Suppressor macrophage treated with lipopolysaccharide for 1 hour (primary cell): ENCODE data around the gene TLE3.

Experiments
- DNase-seq, 3 donors: peaks; one replicate each; pipeline ENCODE4 v3.0.0-alpha.2; 2020 to 2022

Gene TLE3

GRCh38 chr15:70082281-70082900, 15.3 kb downstream of the TLE3 start:
- no peak for DNase-seq

- no peak for DNase-seq
Observed at GRCh38 chr15:70081612-70082011, 16.1 kb downstream of the TLE3 start.

GRCh38 chr15:70080347-70080746, 17.4 kb downstream of the TLE3 start:
- no peak for DNase-seq

DNA sequence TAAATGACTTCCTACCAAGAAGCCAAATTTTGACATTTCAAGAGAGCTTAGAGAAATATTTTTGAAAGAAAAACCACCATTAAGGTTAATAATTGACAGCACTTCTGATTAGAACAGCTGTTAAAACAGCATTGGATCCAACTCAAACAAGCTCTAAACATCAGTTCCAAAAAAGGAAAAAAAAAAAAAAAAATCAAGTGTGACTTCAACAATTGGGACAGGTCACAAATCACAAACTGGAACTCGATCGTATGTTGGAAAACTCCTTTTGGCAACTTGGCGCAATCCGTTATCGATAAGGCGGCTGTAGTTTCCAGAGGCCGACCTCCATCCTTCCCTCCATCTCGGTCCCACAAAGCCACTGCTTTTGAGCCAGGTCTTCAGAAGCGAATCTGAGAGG, 17.8 kb downstream of the TLE3 start:
- DNase-seq: no peak

DNA sequence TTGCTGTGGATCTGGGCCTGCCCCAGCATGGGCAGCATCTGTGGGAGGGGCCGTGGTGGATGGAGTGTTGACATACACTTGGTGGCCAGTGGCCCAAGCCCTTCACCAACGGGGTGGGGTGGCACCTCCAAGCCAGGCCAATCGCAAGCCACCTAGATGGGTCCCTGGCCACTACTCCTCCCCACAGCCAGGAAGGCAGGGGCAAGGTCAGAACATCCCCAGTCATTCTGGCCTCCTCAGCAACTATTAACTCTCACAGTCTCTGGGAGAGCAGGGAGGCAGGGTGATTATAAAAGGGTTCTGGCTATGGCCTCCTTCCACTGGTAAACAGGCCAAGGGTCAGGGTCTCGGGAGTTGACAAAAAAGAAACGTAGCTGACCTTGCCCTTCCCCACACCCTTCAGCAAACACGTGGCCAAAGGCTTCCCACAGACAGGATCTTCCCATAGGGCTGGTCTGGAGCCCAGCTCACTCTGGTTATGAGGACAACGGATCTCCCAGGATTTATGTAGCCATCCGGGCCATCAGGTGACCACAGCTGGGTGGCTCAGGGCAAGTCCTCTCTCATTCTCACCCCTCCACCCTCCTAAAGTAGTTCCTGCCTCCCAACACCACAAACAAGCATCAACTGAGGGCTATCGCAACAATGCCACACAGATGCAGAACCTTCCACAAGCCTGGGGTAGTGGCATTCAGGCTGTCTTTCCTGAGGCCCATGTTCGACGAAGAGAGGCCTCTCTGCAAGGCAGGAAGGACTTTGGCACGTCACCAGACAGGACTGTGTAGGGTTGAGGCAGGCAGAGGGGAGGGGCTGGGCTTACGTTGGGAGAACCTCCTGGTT, 18.9 kb downstream of the TLE3 start:
- no peak for DNase-seq

- DNase-seq: no peak
Observed at GRCh38 chr15:70077188-70078147, 20.2 kb downstream of the TLE3 start.

- DNase-seq: no peak
Observed at GRCh38 chr15:70074380-70074779, 23.3 kb downstream of the TLE3 start.

GRCh38 chr15:70072479-70072878, 25.2 kb downstream of the TLE3 start:
- no peak for DNase-seq

- no peak for DNase-seq
Observed at GRCh38 chr15:70071799-70072198, 25.9 kb downstream of the TLE3 start.

GRCh38 chr15:70069716-70070115, 28.0 kb downstream of the TLE3 start:
- DNase-seq: no peak

DNA sequence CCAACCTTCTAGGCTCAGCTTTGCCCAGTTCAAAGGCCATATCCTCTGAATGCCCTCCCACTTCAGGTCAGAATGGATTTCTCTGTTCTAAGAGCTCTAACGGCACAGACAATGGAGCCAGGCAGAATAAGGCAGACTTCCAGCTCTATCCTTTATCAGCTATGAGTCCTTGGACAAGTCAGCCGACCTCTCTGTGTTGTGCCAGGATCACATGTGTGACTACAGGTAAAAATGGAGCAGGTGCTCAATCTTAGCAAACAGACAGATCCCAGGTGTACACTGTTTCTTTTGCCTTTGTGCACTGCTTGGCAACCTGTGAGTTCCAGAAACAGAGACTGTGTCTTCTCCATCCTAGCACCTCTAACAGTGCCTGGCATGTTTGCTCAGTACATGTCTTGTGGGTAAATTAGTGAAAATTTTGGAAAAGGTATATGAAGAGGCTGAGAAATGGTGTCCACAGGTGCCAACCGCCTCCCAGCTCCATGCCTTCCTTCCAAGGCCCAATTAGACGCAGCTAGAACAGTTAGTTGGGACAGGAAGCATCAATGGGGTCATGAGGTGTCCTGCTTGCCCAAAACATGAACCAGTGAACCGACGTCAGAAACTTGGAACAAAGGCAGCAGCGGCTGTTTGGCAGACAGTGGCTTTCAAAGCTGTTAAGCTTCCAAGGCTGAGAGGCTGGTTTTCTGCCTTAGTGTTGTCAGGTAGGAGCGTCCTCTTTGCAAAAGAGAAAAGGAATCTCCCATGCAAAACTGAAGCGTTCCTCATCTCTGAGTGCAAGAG, 28.7 kb downstream of the TLE3 start:
- no peak for DNase-seq

DNA sequence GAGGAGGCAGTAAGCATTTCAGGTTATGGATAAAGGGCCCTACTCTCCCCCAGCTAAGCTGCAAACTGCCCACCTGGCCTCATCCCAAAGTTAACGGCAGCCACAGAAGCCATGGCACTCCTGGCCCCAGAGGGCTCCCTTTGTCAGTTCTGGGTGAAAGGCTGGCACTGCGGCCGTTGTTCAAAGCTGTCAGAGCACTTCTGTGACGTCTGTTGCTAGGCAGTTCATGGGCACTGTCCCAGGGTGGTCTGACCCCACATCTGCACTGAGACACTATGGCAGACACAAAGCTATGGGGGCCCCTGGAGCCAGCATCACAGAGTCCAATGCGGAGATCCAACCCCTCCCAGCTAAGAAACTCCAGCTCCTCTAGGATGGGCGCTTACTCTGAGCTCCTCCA, 30.0 kb downstream of the TLE3 start:
- no peak for DNase-seq

- no peak for DNase-seq
Observed at GRCh38 chr15:70067011-70067410, 30.7 kb downstream of the TLE3 start.

GRCh38 chr15:70066447-70066846, 31.3 kb downstream of the TLE3 start:
- no peak for DNase-seq

DNA sequence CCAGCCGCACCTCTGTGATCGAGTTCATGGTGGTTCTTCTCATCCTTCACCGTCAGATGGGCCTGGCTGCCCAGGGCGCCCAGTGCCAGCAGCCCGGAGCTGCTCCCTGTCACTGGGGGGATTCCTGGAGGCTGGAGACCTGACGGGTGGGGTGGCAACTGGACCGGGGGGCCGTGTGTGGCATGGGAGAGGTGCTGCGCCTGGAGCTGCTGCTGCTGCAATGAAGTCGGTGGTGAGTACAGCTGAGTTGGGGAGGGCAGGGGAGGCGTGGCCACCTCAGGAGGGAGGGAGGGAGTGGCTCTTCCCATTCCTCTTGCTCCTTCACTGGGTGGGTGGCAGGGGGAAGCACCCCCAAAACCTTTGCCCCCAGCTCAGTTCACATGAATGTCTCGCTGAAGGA, 31.7 kb downstream of the TLE3 start:
- no peak for DNase-seq

- no peak for DNase-seq
Observed at GRCh38 chr15:70065006-70065722, 32.6 kb downstream of the TLE3 start.

GRCh38 chr15:70064441-70064840, 33.3 kb downstream of the TLE3 start:
- DNase-seq: no peak

GRCh38 chr15:70063980-70064379, 33.7 kb downstream of the TLE3 start:
- DNase-seq: no peak

GRCh38 chr15:70063261-70063925, 34.3 kb downstream of the TLE3 start:
- DNase-seq: no peak

DNA sequence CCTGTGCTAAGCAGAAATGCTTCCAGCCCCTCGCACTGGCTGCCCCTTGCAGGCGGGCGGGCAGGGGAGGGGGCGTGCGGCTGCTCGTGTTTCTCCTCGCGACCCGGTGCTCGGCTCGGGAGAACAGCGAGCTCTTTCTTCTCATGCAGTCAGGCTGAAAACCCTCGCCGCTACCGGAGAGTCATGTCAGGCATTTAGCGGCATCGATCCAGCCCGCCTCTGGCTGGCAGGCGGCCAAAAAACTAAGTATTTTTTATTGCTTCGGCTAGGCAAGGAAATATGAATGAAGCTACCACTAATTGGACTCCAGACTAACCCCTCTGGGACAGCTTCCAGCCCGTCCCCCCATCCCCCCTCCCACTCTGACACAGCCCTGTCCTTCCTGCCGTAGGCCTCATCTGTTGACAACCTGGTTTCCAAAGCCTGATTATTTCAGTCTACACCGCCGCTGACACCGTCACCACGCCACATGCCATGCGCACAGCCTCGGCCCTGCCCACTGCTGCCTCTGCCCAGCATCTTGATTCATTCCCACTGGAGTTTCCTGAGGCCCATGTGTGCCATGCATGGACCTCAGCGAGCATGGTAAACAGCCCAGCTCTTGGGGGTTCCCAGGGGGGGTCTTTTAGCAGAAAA, 35.3 kb downstream of the TLE3 start:
- no peak for DNase-seq
